ENCODE measurements around the gene CNRIP1. TPM values are rescaled to one million over a fixed set of nuclear protein-coding genes. Genes with fewer than 3 reads are reported as not detected.
A peak's percentile ranks its signal among the peaks of the same experiment; 100 is the strongest.

Gene CNRIP1
- total and polyA plus RNA-seq, 2 of the 4 experiments (the other 2 are of a cell fraction) = 23.3 to 32.7 TPM

GRCh38 chr2:68250652-68251186 lies 69.0 kb downstream of the CNRIP1 start:
- ChIA-PET POLR2A (ENCODE audit: unreplicated experiment) (no interaction called here), CTCF (interaction anchor here (0.6 to 1.0 kb wide), 3 partner anchors 35 to 1805 kb away, joined by 3 to 4 read pairs (median 3); no protein-coding TSS in a partner anchor)
- Histone ChIP-seq H3K79me1 (ENCODE audit: low read depth in 1 of 2, low read length in 2 of 2) (peaks cover 5 to 56% of the 10 kb centered on the region in 2 experiments; a peak in 3 of 4 replicates), H3K18ac (ENCODE audit: low read depth, low read length) (peak overlapping the region; percentile 13; the same call in 1 of the 2 replicates), H2AFZ (replicated peaks; ENCODE audit: low read length, poor library complexity) (no peak overlapping the region), H2BK5ac (ENCODE audit: low read depth, low read length, poor library complexity, severe bottlenecking) (peak overlapping the region; percentile 94), H3K56ac (ENCODE audit: extremely low read depth, insufficient read depth, low read length) (peak overlapping the region; percentile 87; the same call in 1 of the 2 replicates), H3K27ac (ENCODE audit: insufficient read depth, low read length) (peak overlapping the region; percentile 2; the same call in 1 of the 2 replicates), H3K4me1 (ENCODE audit: control insufficient read depth, insufficient read depth, low read length) (peaks cover 13% of the 10 kb centered on the region; the same call in 1 of the 2 replicates), H2AK5ac (ENCODE audit: low read depth, low read length) (no peak overlapping the region), H2BK15ac (ENCODE audit: low read depth, low read length) (no peak overlapping the region), H3K23ac (ENCODE audit: low read depth, low read length) (peak overlapping the region; percentile 94), H3K9me1 (ENCODE audit: insufficient read depth, low read length) (peaks cover 17% of the 10 kb centered on the region), H3K4me3 (ENCODE audit: insufficient read depth, low read depth, low read length) (peak overlapping the region; percentile 98), H3K4ac (ENCODE audit: low read depth, low read length) (0 out of 2 replicates have a peak overlapping the region, but pooled peaks have one; percentile 84), H2AK9ac (replicated peaks; ENCODE audit: low read depth, low read length, poor library complexity) (peak overlapping the region; percentile 7), H4K5ac (ENCODE audit: low read depth, low read length) (no peak overlapping the region; the same call in 1 of the 2 replicates), H4K20me1 (ENCODE audit: insufficient read depth, low read length) (peaks cover 56% of the 10 kb centered on the region), H2BK120ac (ENCODE audit: low read depth, low read length) (no peak overlapping the region), H3K27me3 (ENCODE audit: control insufficient read depth, insufficient read depth, low read length) (no peaks in the 10 kb centered on the region), H2BK20ac (ENCODE audit: low read depth, low read length) (no peak overlapping the region), H4K91ac (ENCODE audit: insufficient read depth, low read depth, low read length) (no peak overlapping the region), H3K4me2 (ENCODE audit: low read depth, low read length) (peak overlapping the region; percentile 94), H3K9me3 (ENCODE audit: control insufficient read depth, insufficient read depth, low read length) (no peaks in the 10 kb centered on the region), H3K36me3 (ENCODE audit: control insufficient read depth, insufficient read depth, low read length) (no peaks in the 10 kb centered on the region), H3K9ac (ENCODE audit: low read depth, low read length) (peak overlapping the region; percentile 94), H4K8ac (ENCODE audit: low read depth in 2 of 2, low read length in 2 of 2) (no peak overlapping the region), H3K14ac (replicated peaks; ENCODE audit: low read depth, low read length) (peak overlapping the region; percentile 47)
- BruUV-seq (replicated peaks) = TSS peak; percentile 49
- intact Hi-C loops (cut with micrococcal nuclease) (loop anchor here (2.0 to 5.0 kb wide), 3 partner anchors 68 to 192 kb away; partner anchors contain the start of gene CNRIP1), in situ Hi-C loops (cut with MboI; ENCODE audit: low sequenced_read_pairs) (no loop called here), dilution Hi-C loops (cut with HindIII; ENCODE audit: low sequenced_read_pairs, unreplicated experiment) (no loop called here)
- ATAC-seq (ENCODE audit: low read depth) (no peak), DNase-seq (no peak)
- 0% methylated on average over 1 of the region's 15 CpGs; no CpG with 5 or more reads in 1 of the 2 experiments for WGBS, 2 experiments (ENCODE audit: extremely low coverage in 2 of 2, insufficient read length in 1 of 2)
- TF ChIP-seq RFX5 (IDR thresholded peaks at IDR 0.05; ENCODE audit: low read depth, low read length) (no peak), RAD21 (IDR thresholded peaks at IDR 0.05; ENCODE audit: low read length) (no peak), NFE2L2 (IDR thresholded peaks at IDR 0.05; ENCODE audit: low read depth, low read length) (no peak), MAFK (IDR thresholded peaks at IDR 0.05; ENCODE audit: low read depth, low read length) (peak; percentile 61), MAZ (IDR thresholded peaks at IDR 0.05; ENCODE audit: borderline replicate concordance, low read depth, low read length) (no peak), RCOR1 (IDR thresholded peaks at IDR 0.05; ENCODE audit: insufficient replicate concordance, low read length) (no peak), BHLHE40 (IDR thresholded peaks at IDR 0.05; ENCODE audit: low read depth, low read length) (no peak), CHD1 (IDR thresholded peaks at IDR 0.05; ENCODE audit: low read depth, low read length) (no peak), USF2 (IDR thresholded peaks at IDR 0.05; ENCODE audit: low read depth, low read length) (no peak), CEBPB (IDR thresholded peaks at IDR 0.05; ENCODE audit: low read depth, low read length) (no peak), POLR2A (IDR thresholded peaks at IDR 0.05; ENCODE audit: low read depth, low read length) (no peak), FOS (IDR thresholded peaks at IDR 0.05; ENCODE audit: low read depth, low read length) (no peak), SMC3 (IDR thresholded peaks at IDR 0.05; ENCODE audit: low read depth, low read length) (no peak; the same call in 1 of the 2 replicates), ELK1 (IDR thresholded peaks at IDR 0.05; ENCODE audit: borderline replicate concordance, low read depth, low read length) (no peak), CTCF (conservative IDR thresholded peaks at IDR 0.05; ENCODE audit: low read depth, low read length) (no peak)
